HG02840 (cell line): Measurements from ENCODE around the gene CXXC1.
"Not testable (repeated sequence)": the region's sequence is repeated elsewhere in the genome, so short reads cannot be mapped to it uniquely, and the experiment has no call there.

Experiments
- ATAC-seq: cut with Tn5 transposase; IDR thresholded peaks from one replicate; pipeline ENCODE4 v1.9.1; 2021; ENCODE audit warnings: mild to moderate bottlenecking, moderate library complexity, moderate number of reproducible peaks; ENCODE audit not compliant: unreplicated experiment, low FRiP score

Gene CXXC1

GRCh38 chr18:50287441-50288347 lies at the start of gene CXXC1:
Gene CXXC1, minus strand, starts transcription at chr18:50287692. Its CDS starts 103 bp downstream, at chr18:50287589.
- ATAC-seq = peak; percentile 92

- ATAC-seq = peak; percentile 72
Observed at GRCh38 chr18:50334546-50335152, 47.2 kb upstream of the CXXC1 start.

GRCh38 chr18:50331691-50332090 lies 44.2 kb upstream of the CXXC1 start:
- ATAC-seq = no peak

GRCh38 chr18:50330176-50330575 lies 42.7 kb upstream of the CXXC1 start:
- no peak for ATAC-seq

GRCh38 chr18:50327983-50328382 lies 40.5 kb upstream of the CXXC1 start:
- ATAC-seq = no peak

GRCh38 chr18:50320719-50321118 lies 33.2 kb upstream of the CXXC1 start:
- no peak for ATAC-seq

- ATAC-seq = peak; percentile 68
Observed at GRCh38 chr18:50315100-50315871, 27.8 kb upstream of the CXXC1 start.

GRCh38 chr18:50313873-50314460 lies 26.5 kb upstream of the CXXC1 start:
- ATAC-seq = no peak

GRCh38 chr18:50313031-50313607 lies 25.6 kb upstream of the CXXC1 start:
- ATAC-seq = peak; percentile 28

GRCh38 chr18:50312296-50313030 lies 25.0 kb upstream of the CXXC1 start:
- peak; percentile 66 for ATAC-seq

- no peak for ATAC-seq
Observed at GRCh38 chr18:50311650-50312049, 24.2 kb upstream of the CXXC1 start.

- no peak for ATAC-seq
Observed at GRCh38 chr18:50310080-50310479, 22.6 kb upstream of the CXXC1 start.

GRCh38 chr18:50308851-50309250 lies 21.4 kb upstream of the CXXC1 start:
- not testable (repeated sequence) for ATAC-seq

- ATAC-seq = peak; percentile 93
Observed at GRCh38 chr18:50307738-50308470, 20.4 kb upstream of the CXXC1 start.

GRCh38 chr18:50307400-50307737 lies 19.9 kb upstream of the CXXC1 start:
- ATAC-seq = no peak

- no peak for ATAC-seq
Observed at GRCh38 chr18:50306944-50307343, 19.5 kb upstream of the CXXC1 start.

- ATAC-seq = no peak
Observed at GRCh38 chr18:50301074-50301473, 13.6 kb upstream of the CXXC1 start.

GRCh38 chr18:50299626-50300388 lies 12.3 kb upstream of the CXXC1 start:
- ATAC-seq = no peak
